B cell (primary cell): ENCODE results near the gene TSPAN17. TPM values are rescaled to one million over a fixed set of nuclear protein-coding genes. Genes with fewer than 3 reads are reported as not detected.

ENCODE experiments used
- ATAC-seq: fragments of 200-7000 bp; cut with Tn5 transposase; one replicate; pipeline ENCODE4 v1.10.0; 2021; ENCODE audit warnings: low read depth, mild to moderate bottlenecking, moderate number of reproducible peaks, moderate library complexity
- CTCF ChIA-PET: fragments of 350-600 bp; sonication (Branson Sonifier 250); formaldehyde crosslinking; loops from one replicate; lab custom pipeline; 2021; ENCODE audit warnings: antibody characterized with exemption, inconsistent platforms; lab: Charles Lee
- POLR2A ChIA-PET: fragments of 350-600 bp; sonication (Branson Sonifier 250); formaldehyde crosslinking; loops from one replicate; lab custom pipeline; 2021; ENCODE audit warnings: antibody characterized with exemption; lab: Charles Lee
- DNase-seq: peaks from one replicate; pipeline ENCODE4 v3.0.0; 2013
- H2AFZ ChIP-seq: 2 replicates; pipeline ENCODE4 v1.6.1; 2012; ENCODE audit warnings: mild to moderate bottlenecking, low read depth, low read length; ENCODE audit not compliant: insufficient read depth, poor library complexity, severe bottlenecking
- H3K27ac ChIP-seq, 2 donors: 1 replicate in 1 of 2; 2 replicates in 1 of 2; pipeline ENCODE4 v1.5.1; 2012 to 2013; ENCODE audit warnings: low read length in 2 of 2, mild to moderate bottlenecking in 2 of 2, moderate library complexity in 1 of 2
- H3K27me3 ChIP-seq, 4 experiments: fragments of 200-600 bp in 1 of 4; sonication (generic) in 1 of 4; replicated peaks in 1 of 4; 1 replicate in 2 of 4; 2 replicates in 2 of 4; pipeline versions ENCODE4 v1.6.1 to v1.7.0; 2013 to 2016; ENCODE audit warnings: low read length in 3 of 4, mild to moderate bottlenecking in 2 of 4, mixed read lengths in 1 of 4, moderate library complexity in 1 of 4; ENCODE audit not compliant: insufficient read depth in 4 of 4, control insufficient read depth in 3 of 4; ENCODE audit errors: control extremely low read depth in 1 of 4
- H3K36me3 ChIP-seq, 2 experiments: replicated peaks in 1 of 2; 1 replicate in 1 of 2; 2 replicates in 1 of 2; pipeline versions ENCODE4 v1.6.1 to v1.7.1; 2013; ENCODE audit warnings: low read length in 1 of 2; ENCODE audit not compliant: insufficient read depth in 2 of 2, control insufficient read depth in 1 of 2; ENCODE audit errors: control extremely low read depth in 1 of 2, extremely low read depth in 1 of 2
- H3K4me1 ChIP-seq, 2 donors: fragments of 200-600 bp in 1 of 2; sonication (generic) in 1 of 2; 1 replicate in 1 of 2; 2 replicates in 1 of 2; pipeline versions ENCODE4 v1.5.1 to v1.6.1; 2013 to 2017; ENCODE audit warnings: low read length in 2 of 2; ENCODE audit not compliant: control insufficient read depth in 2 of 2, insufficient read depth in 2 of 2
- H3K4me2 ChIP-seq: replicated peaks from 2 replicates; pipeline ENCODE3; 2012; ENCODE audit warnings: mild to moderate bottlenecking, low read depth, low read length; ENCODE audit not compliant: poor library complexity, severe bottlenecking
- H3K4me3 ChIP-seq, 5 experiments: fragments of 200-600 bp in 1 of 5; sonication (generic) in 1 of 5; 1 replicate in 3 of 5; 2 replicates in 2 of 5; pipeline versions ENCODE4 v1.5.1 to v1.7.0; 2011 to 2016; ENCODE audit warnings: low read length in 4 of 5, mild to moderate bottlenecking in 4 of 5, low read depth in 2 of 5, control low read depth in 1 of 5, moderate library complexity in 1 of 5; ENCODE audit not compliant: insufficient read depth in 1 of 5; ENCODE audit errors: control extremely low read depth in 1 of 5, extremely low read depth in 1 of 5
- H3K79me2 ChIP-seq: fragments of 200-600 bp; sonication (generic); one replicate; pipeline ENCODE4 v1.6.0; 2016; ENCODE audit warnings: low read length; ENCODE audit not compliant: control insufficient read depth, insufficient read depth
- H3K9ac ChIP-seq: fragments of 200-600 bp; sonication (generic); 2 replicates; pipeline ENCODE4 v1.6.1; 2017; ENCODE audit warnings: mild to moderate bottlenecking, low read length, moderate library complexity
- H3K9me3 ChIP-seq, 3 donors: one replicate each; pipeline versions ENCODE4 v1.6.1 to v1.7.1; 2013; ENCODE audit warnings: low read length in 2 of 3; ENCODE audit not compliant: control insufficient read depth in 2 of 3, insufficient read depth in 1 of 3; ENCODE audit errors: control extremely low read depth in 1 of 3
- H4K20me1 ChIP-seq: 2 replicates; pipeline ENCODE4 v1.6.0; 2012; ENCODE audit warnings: mild to moderate bottlenecking, low read length; ENCODE audit not compliant: insufficient read depth, control insufficient read depth, poor library complexity, severe bottlenecking
- H3K27ac Mint-ChIP-seq: one replicate; pipeline ENCODE4 v1.8.0; 2021; ENCODE audit warnings: mixed read lengths
- H3K27me3 Mint-ChIP-seq: one replicate; pipeline ENCODE4 v1.8.0; 2021; ENCODE audit warnings: mixed read lengths
- H3K4me1 Mint-ChIP-seq: one replicate; pipeline ENCODE4 v1.8.0; 2021; ENCODE audit warnings: mixed read lengths
- H3K4me3 Mint-ChIP-seq: one replicate; pipeline ENCODE4 v1.8.0; 2021; ENCODE audit warnings: mixed read lengths
- H3K9me3 Mint-ChIP-seq: one replicate; pipeline ENCODE4 v1.8.0; 2022; ENCODE audit warnings: mixed read lengths; ENCODE audit not compliant: insufficient read depth
- CTCF ChIP-seq: fragments of 200-600 bp; IDR thresholded peaks from one replicate; pipeline ENCODE4 v1.8.0; 2022; ENCODE audit warnings: antibody characterized with exemption, mild to moderate bottlenecking
- EZH2 ChIP-seq: IDR thresholded peaks from 2 replicates; pipeline ENCODE4 v1.6.1; 2012; ENCODE audit warnings: borderline replicate concordance, low read depth, mild to moderate bottlenecking, moderate library complexity, low read length; ENCODE audit not compliant: insufficient read depth, poor library complexity, severe bottlenecking
- WGBS: methylation state at CpG from one replicate; pipeline ENCODE4 v1.1.5; 2013; ENCODE audit warnings: missing lambda C conversion rate; ENCODE audit not compliant: insufficient coverage; 5-methylcytosine and 5-hydroxymethylcytosine counted together
- intact Hi-C: fragments of 100-400 bp; cut with micrococcal nuclease; formaldehyde crosslinking; loops from one replicate; pipeline ENCODE4 v1.10.0; 2022
- polyA plus RNA-seq: library from polyadenylated mRNA; depleted of rRNA; stranded (reverse); fragments of >200 nt; gene quantifications from 2 replicates; pipeline ENCODE4 v1.2.3, GENCODE V29; 2012
- total RNA-seq, 2 donors: library from RNA; stranded (reverse); fragments of 120-200 nt in 1 of 2; gene quantifications; 1 replicate in 1 of 2; 2 replicates in 1 of 2; pipeline versions ENCODE4 v1.2.3 to v1.2.4, GENCODE V29; 2013 to 2022

The TSPAN17 gene
- total and polyA plus RNA-seq, 2 donors (not counting 1 experiment from before 2014, with no cell fraction given) = 20.5 to 21.0 TPM

- Histone ChIP-seq H2AFZ (no peak overlapping the region), H3K27me3 (no peaks in the 10 kb centered on the region), H3K4me1 (peaks cover 35 to 62% of the 10 kb centered on the region in 2 donors), H3K79me2 (peaks cover 7% of the 10 kb centered on the region), H3K36me3 (peaks cover 0 to 17% of the 10 kb centered on the region in 2 experiments), H3K4me3 (no peak overlapping the region), H4K20me1 (no peaks in the 10 kb centered on the region), H3K4me2 (no peak overlapping the region), H3K27ac (no peak overlapping the region), H3K9ac (no peak overlapping the region), H3K9me3 (no peaks in the 10 kb centered on the region)
- intact Hi-C loops = no loop called here
- ChIA-PET POLR2A (interaction anchor here (0.6 kb wide), 1 partner anchor 118 kb away, joined by 3 read pairs; the partner anchor contains the start of gene RNF44), CTCF (interaction anchor here (1.3 kb wide), 1 partner anchor 20 kb away, joined by 4 read pairs; no protein-coding TSS in a partner anchor)
- WGBS = 96% methylated on average over 4 of the region's 14 CpGs
- Mint-ChIP-seq H3K27ac (no peak overlapping the region), H3K4me1 (peaks cover 59% of the 10 kb centered on the region), H3K9me3 (no peaks in the 10 kb centered on the region), H3K27me3 (no peaks in the 10 kb centered on the region), H3K4me3 (no peak overlapping the region)
- no peak for DNase-seq
- TF ChIP-seq EZH2 (no peak), CTCF (no peak)
- no peak for ATAC-seq
These were observed 7.6 kb downstream of the TSPAN17 start for GRCh38 chr5:176654856-176655255.

GRCh38 chr5:176656467-176656990 lies 9.2 kb downstream of the TSPAN17 start:
- H3K27me3 ChIP-seq = no peaks in the 10 kb centered on the region
- no peak overlapping the region for H3K27ac Mint-ChIP-seq
- DNase-seq = no peak
- H3K36me3 ChIP-seq = peaks cover 0 to 17% of the 10 kb centered on the region in 2 experiments
- peaks cover 57% of the 10 kb centered on the region for H3K4me1 Mint-ChIP-seq
- no peak overlapping the region for H2AFZ ChIP-seq
- ChIA-PET CTCF (interaction anchor here (0.7 to 5.6 kb wide), 3 partner anchors 7 to 456 kb away, joined by 3 to 78 read pairs (median 76); partner anchors contain the start of genes EIF4E1B, SNCB and TSPAN17), POLR2A (no interaction called here)
- intact Hi-C loops = no loop called here
- no peak overlapping the region for H3K27ac ChIP-seq
- no peak for TF ChIP-seq CTCF
- TF ChIP-seq EZH2 = no peak
- no peak overlapping the region for H3K4me3 Mint-ChIP-seq
- no peaks in the 10 kb centered on the region for H3K9me3 Mint-ChIP-seq
- H3K79me2 ChIP-seq = no peaks in the 10 kb centered on the region
- H3K27me3 Mint-ChIP-seq = peaks cover under 1% of the 10 kb centered on the region
- no peak overlapping the region for H3K9ac ChIP-seq
- no peak overlapping the region for H3K4me3 ChIP-seq
- H3K4me1 ChIP-seq = peaks cover 44 to 57% of the 10 kb centered on the region in 2 donors
- no peaks in the 10 kb centered on the region for H4K20me1 ChIP-seq
- no peak overlapping the region for H3K4me2 ChIP-seq
- no peak for ATAC-seq
- no peaks in the 10 kb centered on the region for H3K9me3 ChIP-seq
- WGBS = 93% methylated on average over 13 of the region's 13 CpGs
